Type B pancreatic cell (in vitro differentiated cells): Measurements from ENCODE around the gene PHF2. TPM values are rescaled to one million over a fixed set of nuclear protein-coding genes. Genes with fewer than 3 reads are reported as not detected.

Experiments used
- DNase-seq: peaks from one replicate; pipeline ENCODE4 v3.0.0; 2021; ENCODE audit warnings: mixed read lengths; ENCODE audit not compliant: unreplicated experiment; ENCODE audit errors: extremely low spot score
- H3K27ac Mint-ChIP-seq: 2 replicates; pipeline ENCODE4 v1.8.0; 2021; ENCODE audit warnings: mild to moderate bottlenecking, mixed read lengths
- H3K27me3 Mint-ChIP-seq: 2 replicates; pipeline ENCODE4 v1.8.0; 2021; ENCODE audit warnings: mixed read lengths
- H3K36me3 Mint-ChIP-seq: 2 replicates; pipeline ENCODE4 v1.8.0; 2021; ENCODE audit warnings: mixed read lengths
- H3K4me1 Mint-ChIP-seq: one replicate; pipeline ENCODE4 v1.8.0; 2021; ENCODE audit warnings: mixed read lengths; ENCODE audit not compliant: unreplicated experiment
- H3K4me3 Mint-ChIP-seq: 2 replicates; pipeline ENCODE4 v1.8.0; 2021; ENCODE audit warnings: mild to moderate bottlenecking, mixed read lengths
- H3K9me3 Mint-ChIP-seq: 2 replicates; pipeline ENCODE4 v1.8.0; 2021; ENCODE audit warnings: mixed read lengths
- total RNA-seq: library from RNA; stranded (reverse); gene quantifications from 2 replicates; pipeline ENCODE4 v1.2.1, GENCODE V29; 2021; ENCODE audit warnings: low replicate concordance
- TF ChIP-seq, protein P1 (sequence below): fragments of 200-600 bp; sonication (generic); conservative IDR thresholded peaks from 2 replicates; pipeline ENCODE4 v1.5.0; 2021; ENCODE audit warnings: antibody characterized with exemption, mild to moderate bottlenecking

PHF2 gene
- total RNA-seq, 1 donor from 2014 or later: 34.7 TPM

GRCh38 chr9:93667006-93667405 is 90.6 kb downstream of the PHF2 start:
- H3K27me3 Mint-ChIP-seq: no peaks in the 10 kb centered on the region
- DNase-seq: peak; percentile 69
- H3K4me3 Mint-ChIP-seq: no peak overlapping the region
- TF ChIP-seq, protein P1, sequence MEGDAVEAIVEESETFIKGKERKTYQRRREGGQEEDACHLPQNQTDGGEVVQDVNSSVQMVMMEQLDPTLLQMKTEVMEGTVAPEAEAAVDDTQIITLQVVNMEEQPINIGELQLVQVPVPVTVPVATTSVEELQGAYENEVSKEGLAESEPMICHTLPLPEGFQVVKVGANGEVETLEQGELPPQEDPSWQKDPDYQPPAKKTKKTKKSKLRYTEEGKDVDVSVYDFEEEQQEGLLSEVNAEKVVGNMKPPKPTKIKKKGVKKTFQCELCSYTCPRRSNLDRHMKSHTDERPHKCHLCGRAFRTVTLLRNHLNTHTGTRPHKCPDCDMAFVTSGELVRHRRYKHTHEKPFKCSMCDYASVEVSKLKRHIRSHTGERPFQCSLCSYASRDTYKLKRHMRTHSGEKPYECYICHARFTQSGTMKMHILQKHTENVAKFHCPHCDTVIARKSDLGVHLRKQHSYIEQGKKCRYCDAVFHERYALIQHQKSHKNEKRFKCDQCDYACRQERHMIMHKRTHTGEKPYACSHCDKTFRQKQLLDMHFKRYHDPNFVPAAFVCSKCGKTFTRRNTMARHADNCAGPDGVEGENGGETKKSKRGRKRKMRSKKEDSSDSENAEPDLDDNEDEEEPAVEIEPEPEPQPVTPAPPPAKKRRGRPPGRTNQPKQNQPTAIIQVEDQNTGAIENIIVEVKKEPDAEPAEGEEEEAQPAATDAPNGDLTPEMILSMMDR: no peak
- H3K4me1 Mint-ChIP-seq: no peaks in the 10 kb centered on the region
- no peak overlapping the region for H3K27ac Mint-ChIP-seq
- H3K9me3 Mint-ChIP-seq: no peaks in the 10 kb centered on the region
- H3K36me3 Mint-ChIP-seq: no peaks in the 10 kb centered on the region

GRCh38 chr9:93667627-93668026 is 91.2 kb downstream of the PHF2 start:
- H3K27me3 Mint-ChIP-seq: no peaks in the 10 kb centered on the region
- H3K27ac Mint-ChIP-seq: no peak overlapping the region
- DNase-seq: peak; percentile 45
- no peaks in the 10 kb centered on the region for H3K9me3 Mint-ChIP-seq
- H3K4me3 Mint-ChIP-seq: no peak overlapping the region
- TF ChIP-seq, protein P1: no peak
- H3K4me1 Mint-ChIP-seq: no peaks in the 10 kb centered on the region
- no peaks in the 10 kb centered on the region for H3K36me3 Mint-ChIP-seq

GRCh38 chr9:93668261-93668871 is 92.0 kb downstream of the PHF2 start:
- DNase-seq: peak; percentile 57
- no peaks in the 10 kb centered on the region for H3K27me3 Mint-ChIP-seq
- no peak overlapping the region for H3K27ac Mint-ChIP-seq

DNA sequence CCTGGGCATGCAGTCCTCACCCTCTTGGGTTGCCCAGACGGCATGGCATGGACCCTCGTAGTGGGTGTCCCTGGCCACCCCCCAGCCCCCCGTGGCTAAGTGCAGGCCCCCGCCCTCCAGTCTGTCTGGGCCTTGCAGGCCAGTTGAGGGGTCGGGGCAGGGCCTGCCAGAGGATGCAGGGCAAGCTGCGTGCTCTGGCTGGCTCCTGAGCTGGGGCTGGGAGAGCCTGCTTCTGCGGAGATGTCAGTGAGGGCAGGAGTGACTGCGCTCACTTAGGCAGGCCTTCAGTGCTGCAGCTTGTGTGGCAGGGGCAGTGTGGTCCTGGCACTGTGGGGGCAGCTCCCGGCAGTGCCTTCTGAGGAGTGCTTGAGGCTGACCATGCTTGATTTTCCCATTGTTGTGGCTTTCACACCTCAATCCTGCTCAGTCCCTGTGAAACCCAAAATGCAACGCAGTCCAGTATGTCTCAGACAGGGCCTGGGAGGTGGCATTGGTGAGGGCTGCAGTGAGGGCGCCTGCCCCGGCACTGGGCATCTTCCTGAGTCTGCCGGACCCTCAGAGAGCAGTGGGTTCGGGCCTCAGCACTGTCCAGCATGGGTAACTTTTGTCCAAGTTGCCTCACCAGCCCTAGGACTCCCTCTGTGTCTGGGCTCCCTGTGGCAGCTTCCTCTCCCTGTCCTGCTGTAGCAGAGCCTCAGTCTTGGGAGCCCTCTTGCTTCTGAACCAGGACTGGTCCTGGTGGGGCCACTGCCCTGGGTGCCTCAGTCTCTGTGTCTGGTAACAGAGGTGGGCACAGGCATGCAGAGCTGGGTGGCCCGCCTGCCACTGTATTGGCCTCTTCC is 93.0 kb downstream of the PHF2 start:
- DNase-seq: peak; percentile 60
- no peaks in the 10 kb centered on the region for H3K27me3 Mint-ChIP-seq
- no peaks in the 10 kb centered on the region for H3K36me3 Mint-ChIP-seq
- H3K4me1 Mint-ChIP-seq: no peaks in the 10 kb centered on the region
- H3K9me3 Mint-ChIP-seq: no peaks in the 10 kb centered on the region
- no peak overlapping the region for H3K4me3 Mint-ChIP-seq
- no peak overlapping the region for H3K27ac Mint-ChIP-seq
- TF ChIP-seq, protein P1: no peak

More at GRCh38 chr9:93668261-93668871, 92.0 kb downstream of the PHF2 start:
- H3K36me3 Mint-ChIP-seq: no peaks in the 10 kb centered on the region
- H3K4me3 Mint-ChIP-seq: no peak overlapping the region
- H3K4me1 Mint-ChIP-seq: no peaks in the 10 kb centered on the region
- H3K9me3 Mint-ChIP-seq: no peaks in the 10 kb centered on the region
- TF ChIP-seq, protein P1: no peak

- Mint-ChIP-seq H3K36me3 (no peaks in the 10 kb centered on the region), H3K27ac (no peak overlapping the region), H3K27me3 (no peaks in the 10 kb centered on the region), H3K4me3 (no peak overlapping the region), H3K9me3 (no peaks in the 10 kb centered on the region), H3K4me1 (no peaks in the 10 kb centered on the region)
- peak; percentile 40 for DNase-seq
- TF ChIP-seq, protein P1: no peak
These were observed 93.5 kb downstream of the PHF2 start for GRCh38 chr9:93669958-93670207.
